Coronary artery (tissue), 2 donors: Measurements from ENCODE around the gene SCT.

ENCODE experiments used
- DNase-seq: peaks from one replicate; pipeline ENCODE4 v3.0.0-alpha.2; 2017; ENCODE audit warnings: low spot score
- H3K27ac ChIP-seq, 2 donors: fragments of 200-600 bp; sonication (generic); one replicate each; pipeline ENCODE4 v1.5.1; 2016 to 2019
- H3K4me3 ChIP-seq: fragments of 200-600 bp; sonication (generic); 2 replicates; pipeline ENCODE4 v1.5.1; 2016; ENCODE audit warnings: mild to moderate bottlenecking, moderate library complexity
- CTCF ChIP-seq: fragments of 200-600 bp; sonication (generic); IDR thresholded peaks from one replicate; pipeline ENCODE4 v1.5.1; 2019; ENCODE audit warnings: antibody characterized with exemption

Gene SCT

GRCh38 chr11:643849-644738, 17.1 kb upstream of the SCT start:
- no peak for TF ChIP-seq CTCF
- no peak overlapping the region for H3K4me3 ChIP-seq
- no peak for DNase-seq
- H3K27ac ChIP-seq: no peak overlapping the region

GRCh38 chr11:643366-643765, 16.4 kb upstream of the SCT start:
- no peak for DNase-seq
- no peak overlapping the region for H3K27ac ChIP-seq
- TF ChIP-seq CTCF: no peak
- H3K4me3 ChIP-seq: no peak overlapping the region

- H3K27ac ChIP-seq: no peak overlapping the region
- no peak overlapping the region for H3K4me3 ChIP-seq
- DNase-seq: no peak
- no peak for TF ChIP-seq CTCF
These were observed 14.9 kb upstream of the SCT start for GRCh38 chr11:641806-642370.

- no peak overlapping the region for H3K27ac ChIP-seq
- peak overlapping the region; percentile 6 for H3K4me3 ChIP-seq
- DNase-seq: no peak
- no peak for TF ChIP-seq CTCF
These were observed 13.2 kb upstream of the SCT start for GRCh38 chr11:640021-640706.

- no peak for DNase-seq
These were observed 12.5 kb upstream of the SCT start for GRCh38 chr11:639332-639955.

More at GRCh38 chr11:639332-639955, 12.5 kb upstream of the SCT start:
- Histone ChIP-seq H3K4me3 (peak overlapping the region; percentile 6), H3K27ac (no peak overlapping the region)
- no peak for TF ChIP-seq CTCF
